HepG2 (cell line): Measurements from ENCODE around the gene OSBPL10. TPM values are rescaled to one million over a fixed set of nuclear protein-coding genes. Genes with fewer than 3 reads are reported as not detected.

Experiments
- ATAC-seq: fragments of 200-7000 bp; cut with Tn5 transposase; 3 replicates; pipeline ENCODE4 v1.9.1; 2020; ENCODE audit warnings: mild to moderate bottlenecking, moderate library complexity
- BruUV-seq: library from RNA; stranded (reverse); fragments of 400-500 nt; replicated peaks from 2 replicates; lab custom pipeline; 2021; lab: Mats Ljungman, UMichigan
- CTCF ChIA-PET: fragments of 300-600 bp; formaldehyde crosslinking; extraction: SDS; loops from one replicate; lab custom pipeline; 2021; ENCODE audit warnings: low total read pairs, inconsistent platforms, low intra/inter-chr PET ratio; lab: Yijun Ruan, JAX
- POLR2A ChIA-PET: fragments of 350-600 bp; sonication (Branson Sonifier 250); formaldehyde crosslinking; loops from one replicate; lab custom pipeline; 2020; ENCODE audit warnings: antibody characterized with exemption, inconsistent platforms; lab: Yijun Ruan, JAX
- DNase-seq: peaks from one replicate; pipeline ENCODE4 v3.0.0-alpha.2; 2015; ENCODE audit warnings: low spot score
- FAIRE-seq: peaks from 3 replicates; lab custom pipeline; 2011; peaks lifted over from hg19 to GRCh38; lab: Jason Lieb, UNC
- H2AFZ ChIP-seq: one replicate; pipeline ENCODE4 v1.6.1; 2011; ENCODE audit warnings: low read length, inconsistent platforms
- H3K27ac ChIP-seq: fragments of 300-600 bp; 3 replicates; pipeline ENCODE4 v1.8.0; 2011; ENCODE audit warnings: mixed run types, mild to moderate bottlenecking, mixed read lengths, low read length, inconsistent platforms; ENCODE audit not compliant: insufficient read depth; ENCODE audit errors: extremely low read length
- H3K27me3 ChIP-seq, 2 experiments: fragments of 200-600 bp in 1 of 2; 2 replicates in 1 of 2; 3 replicates in 1 of 2; pipeline versions ENCODE4 v1.6.0 to v1.8.0; 2011; ENCODE audit warnings: low read length in 2 of 2, mild to moderate bottlenecking in 2 of 2, moderate library complexity in 2 of 2, inconsistent platforms in 1 of 2; ENCODE audit not compliant: insufficient read depth in 2 of 2, control insufficient read depth in 1 of 2
- H3K36me3 ChIP-seq, 2 experiments: fragments of 200-600 bp in 1 of 2; replicated peaks in 1 of 2; 2 replicates in 1 of 2; 3 replicates in 1 of 2; pipeline versions ENCODE4 v1.5.1 to v1.8.0; 2011; ENCODE audit warnings: low read length in 2 of 2, inconsistent platforms in 1 of 2; ENCODE audit not compliant: insufficient read depth in 2 of 2, control insufficient read depth in 1 of 2
- H3K4me1 ChIP-seq: 2 replicates; pipeline ENCODE4 v1.5.1; 2012; ENCODE audit warnings: low read length, inconsistent platforms; ENCODE audit not compliant: insufficient read depth
- H3K4me2 ChIP-seq: 2 replicates; pipeline ENCODE4 v1.6.0; 2011; ENCODE audit warnings: low read depth, low read length, inconsistent platforms
- H3K4me3 ChIP-seq, 3 experiments: fragments of 200-600 bp in 1 of 3; sonication (generic), shearing (Covaris generic) in 1 of 3; replicated peaks in 1 of 3; 2 replicates each; pipeline ENCODE4 v1.5.1; 2011 to 2016; ENCODE audit warnings: low read length in 3 of 3, inconsistent platforms in 2 of 3, low read depth in 2 of 3, mild to moderate bottlenecking in 2 of 3, control low read depth in 1 of 3, mixed read lengths in 1 of 3; ENCODE audit not compliant: insufficient read depth in 1 of 3
- H3K79me2 ChIP-seq: one replicate; pipeline ENCODE4 v1.6.1; 2011; ENCODE audit warnings: low read length, inconsistent platforms; ENCODE audit not compliant: insufficient read depth
- H3K9ac ChIP-seq: 2 replicates; pipeline ENCODE4 v1.6.0; 2011; ENCODE audit warnings: mild to moderate bottlenecking, low read depth, low read length, inconsistent platforms; ENCODE audit not compliant: insufficient read depth
- H3K9me3 ChIP-seq: 2 replicates; pipeline ENCODE4 v1.5.1; 2012; ENCODE audit warnings: mild to moderate bottlenecking, low read length
- H4K20me1 ChIP-seq: 2 replicates; pipeline ENCODE4 v1.6.0; 2011; ENCODE audit warnings: inconsistent platforms, mild to moderate bottlenecking, low read length, moderate library complexity; ENCODE audit not compliant: insufficient read depth
- ATM ChIP-seq: fragments of 450-650 bp; IDR thresholded peaks from 2 replicates; pipeline ENCODE4 v1.7.1; 2017; ENCODE audit warnings: mild to moderate bottlenecking, borderline replicate concordance
- MTA3 ChIP-seq: sonication (generic); formaldehyde crosslinking; IDR thresholded peaks from 2 replicates; pipeline ENCODE4 v1.4.0; 2020; ENCODE audit warnings: missing genetic modification reagents
- POLR2A ChIP-seq, 2 experiments: IDR thresholded peaks; 2 replicates each; pipeline ENCODE4 v1.6.1; 2011; ENCODE audit warnings: low read depth in 2 of 2, low read length in 2 of 2, mild to moderate bottlenecking in 1 of 2, moderate library complexity in 1 of 2; ENCODE audit not compliant: insufficient read depth in 1 of 2
- RARG ChIP-seq: sonication (generic); formaldehyde crosslinking; IDR thresholded peaks from 2 replicates; pipeline ENCODE4 v1.4.0; 2020; ENCODE audit warnings: low read depth, mild to moderate bottlenecking, missing genetic modification reagents
- SNAPC2 ChIP-seq: sonication (generic); formaldehyde crosslinking; IDR thresholded peaks from 2 replicates; pipeline ENCODE4 v1.8.1; 2022; ENCODE audit warnings: mild to moderate bottlenecking, missing genetic modification reagents
- TBX2 ChIP-seq: sonication (generic); formaldehyde crosslinking; IDR thresholded peaks from 2 replicates; pipeline ENCODE4 v1.5.0; 2020; ENCODE audit warnings: missing genetic modification reagents, mild to moderate bottlenecking, borderline replicate concordance
- ZMYM3 ChIP-seq: sonication (generic); formaldehyde crosslinking; IDR thresholded peaks from 2 replicates; pipeline ENCODE4 v1.5.1; 2020; ENCODE audit warnings: mild to moderate bottlenecking, missing genetic modification reagents
- ZNF207 ChIP-seq: fragments of 450-650 bp; IDR thresholded peaks from 2 replicates; pipeline ENCODE4 v1.6.1; 2016; ENCODE audit warnings: antibody characterized with exemption, borderline replicate concordance
- ZNF331 ChIP-seq: sonication (generic); formaldehyde crosslinking; IDR thresholded peaks from 2 replicates; pipeline ENCODE4 v1.4.0; 2020; ENCODE audit warnings: missing genetic modification reagents
- ZNF724P ChIP-seq: sonication (generic); formaldehyde crosslinking; IDR thresholded peaks from 2 replicates; pipeline ENCODE4 v1.8.0; 2022; ENCODE audit warnings: missing genetic modification reagents, borderline replicate concordance
- WGBS: methylation state at CpG from one replicate; pipeline ENCODE4 v1.1.6; 2017; ENCODE audit warnings: low lambda C conversion rate; 5-methylcytosine and 5-hydroxymethylcytosine counted together
- in situ Hi-C: cut with HindIII; loops from 2 replicates; pipeline ENCODE4 v1.10.0; 2017; ENCODE audit warnings: low pct_unique_long_range_greater_than_20kb; ENCODE audit not compliant: extremely low pct_ligation_motif_present
- intact Hi-C: fragments of 100-400 bp; cut with micrococcal nuclease; formaldehyde crosslinking; loops from one replicate; pipeline ENCODE4 v1.10.0; 2022; ENCODE audit not compliant: unreplicated experiment
- polyA plus RNA-seq, 8 experiments: library from polyadenylated mRNA; depleted of rRNA in 3 of 8; stranded (reverse) in 7 of 8; unstranded in 1 of 8; fragments of >200 nt; fragmentation: Illumina TruSeq in 4 of 8; extraction: Trizol in 4 of 8; gene quantifications; 2 replicates each; pipeline versions ENCODE4 v1.2.1 to v1.2.3, GENCODE V29; 2011 to 2016; ENCODE audit warnings: low read depth in 4 of 8, missing spikeins in 1 of 8, mixed read lengths in 1 of 8; ENCODE audit not compliant: insufficient read depth in 1 of 8
- total RNA-seq, 5 experiments: library from RNA; depleted of rRNA; stranded (reverse); fragments of >200 nt; fragmentation: Illumina TruSeq; extraction: Trizol; gene quantifications; 2 replicates each; pipeline ENCODE4 v1.2.3, GENCODE V29; 2016; ENCODE audit warnings: low read depth in 1 of 5
- TF ChIP-seq, protein P1 (sequence below): sonication (generic); formaldehyde crosslinking; IDR thresholded peaks from 2 replicates; pipeline ENCODE4 v1.4.0; 2020; ENCODE audit warnings: mild to moderate bottlenecking, missing genetic modification reagents
- TF ChIP-seq, protein P2 (sequence below): sonication (generic); formaldehyde crosslinking; conservative IDR thresholded peaks from 2 replicates; pipeline ENCODE4 v1.4.0; 2020; ENCODE audit warnings: missing genetic modification reagents
- TF ChIP-seq, protein P3 (sequence below): IDR thresholded peaks from 2 replicates; pipeline ENCODE4 v1.6.1; 2016; ENCODE audit warnings: low read depth, missing genetic modification reagents, missing compliant biosample characterization

The OSBPL10 gene
- total and polyA plus RNA-seq, 2 of the 13 experiments (the other 11 are each of a cell fraction or from before 2014, with no cell fraction given): 10.3 to 28.6 TPM

DNA sequence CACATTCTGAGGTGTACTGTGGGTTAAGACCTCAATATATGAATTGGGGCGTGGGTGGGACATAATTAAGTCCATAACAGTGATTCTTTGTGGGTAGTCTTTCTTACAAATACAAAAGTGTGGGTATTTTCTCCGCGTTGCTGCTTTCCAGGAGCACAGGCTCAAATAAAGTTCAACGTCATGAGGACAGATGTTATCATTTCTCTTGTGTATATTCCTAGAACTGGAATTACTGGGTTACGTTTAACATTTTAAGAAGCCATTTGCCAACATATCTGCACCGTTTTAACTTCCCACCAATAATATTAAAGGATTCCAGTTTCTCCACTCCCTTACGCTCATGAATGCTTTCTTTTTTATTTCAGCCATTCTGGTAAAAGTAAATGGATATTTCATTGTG is 40.1 kb upstream of the OSBPL10 start:
- Histone ChIP-seq H3K4me1 (peaks cover 19% of the 10 kb centered on the region), H3K9ac (no peak overlapping the region), H3K27me3 (no peaks in the 10 kb centered on the region), H3K36me3 (no peaks in the 10 kb centered on the region), H3K4me3 (no peak overlapping the region), H3K9me3 (no peaks in the 10 kb centered on the region), H4K20me1 (no peaks in the 10 kb centered on the region), H3K79me2 (no peaks in the 10 kb centered on the region), H3K27ac (no peak overlapping the region), H2AFZ (no peak overlapping the region), H3K4me2 (no peak overlapping the region)
- in situ Hi-C loops: no loop called here
- POLR2A ChIA-PET: no interaction called here
- TF ChIP-seq MTA3 (CRISPR knock-in tag) (no peak), POLR2A (IDR thresholded peaks at IDR 0.05; ENCODE audit: insufficient read depth in 1 of 2, low read depth in 2 of 2, low read length in 2 of 2) (no peak), ZNF207 (no peak), ZNF331 (CRISPR knock-in tag) (no peak), ATM (no peak), ZNF724P (CRISPR knock-in tag) (no peak), RARG (CRISPR knock-in tag) (no peak), ZMYM3 (no peak), SNAPC2 (CRISPR knock-in tag) (no peak), TBX2 (CRISPR knock-in tag) (no peak)
- TF ChIP-seq, protein P1, sequence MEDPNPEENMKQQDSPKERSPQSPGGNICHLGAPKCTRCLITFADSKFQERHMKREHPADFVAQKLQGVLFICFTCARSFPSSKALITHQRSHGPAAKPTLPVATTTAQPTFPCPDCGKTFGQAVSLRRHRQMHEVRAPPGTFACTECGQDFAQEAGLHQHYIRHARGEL: no peak
- TF ChIP-seq, protein P2, sequence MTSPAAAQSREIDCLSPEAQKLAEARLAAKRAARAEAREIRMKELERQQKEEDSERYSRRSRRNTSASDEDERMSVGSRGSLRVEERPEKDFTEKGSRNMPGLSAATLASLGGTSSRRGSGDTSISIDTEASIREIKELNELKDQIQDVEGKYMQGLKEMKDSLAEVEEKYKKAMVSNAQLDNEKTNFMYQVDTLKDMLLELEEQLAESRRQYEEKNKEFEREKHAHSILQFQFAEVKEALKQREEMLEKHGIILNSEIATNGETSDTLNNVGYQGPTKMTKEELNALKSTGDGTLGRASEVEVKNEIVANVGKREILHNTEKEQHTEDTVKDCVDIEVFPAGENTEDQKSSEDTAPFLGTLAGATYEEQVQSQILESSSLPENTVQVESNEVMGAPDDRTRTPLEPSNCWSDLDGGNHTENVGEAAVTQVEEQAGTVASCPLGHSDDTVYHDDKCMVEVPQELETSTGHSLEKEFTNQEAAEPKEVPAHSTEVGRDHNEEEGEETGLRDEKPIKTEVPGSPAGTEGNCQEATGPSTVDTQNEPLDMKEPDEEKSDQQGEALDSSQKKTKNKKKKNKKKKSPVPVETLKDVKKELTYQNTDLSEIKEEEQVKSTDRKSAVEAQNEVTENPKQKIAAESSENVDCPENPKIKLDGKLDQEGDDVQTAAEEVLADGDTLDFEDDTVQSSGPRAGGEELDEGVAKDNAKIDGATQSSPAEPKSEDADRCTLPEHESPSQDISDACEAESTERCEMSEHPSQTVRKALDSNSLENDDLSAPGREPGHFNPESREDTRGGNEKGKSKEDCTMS: no peak
- TF ChIP-seq, protein P3, sequence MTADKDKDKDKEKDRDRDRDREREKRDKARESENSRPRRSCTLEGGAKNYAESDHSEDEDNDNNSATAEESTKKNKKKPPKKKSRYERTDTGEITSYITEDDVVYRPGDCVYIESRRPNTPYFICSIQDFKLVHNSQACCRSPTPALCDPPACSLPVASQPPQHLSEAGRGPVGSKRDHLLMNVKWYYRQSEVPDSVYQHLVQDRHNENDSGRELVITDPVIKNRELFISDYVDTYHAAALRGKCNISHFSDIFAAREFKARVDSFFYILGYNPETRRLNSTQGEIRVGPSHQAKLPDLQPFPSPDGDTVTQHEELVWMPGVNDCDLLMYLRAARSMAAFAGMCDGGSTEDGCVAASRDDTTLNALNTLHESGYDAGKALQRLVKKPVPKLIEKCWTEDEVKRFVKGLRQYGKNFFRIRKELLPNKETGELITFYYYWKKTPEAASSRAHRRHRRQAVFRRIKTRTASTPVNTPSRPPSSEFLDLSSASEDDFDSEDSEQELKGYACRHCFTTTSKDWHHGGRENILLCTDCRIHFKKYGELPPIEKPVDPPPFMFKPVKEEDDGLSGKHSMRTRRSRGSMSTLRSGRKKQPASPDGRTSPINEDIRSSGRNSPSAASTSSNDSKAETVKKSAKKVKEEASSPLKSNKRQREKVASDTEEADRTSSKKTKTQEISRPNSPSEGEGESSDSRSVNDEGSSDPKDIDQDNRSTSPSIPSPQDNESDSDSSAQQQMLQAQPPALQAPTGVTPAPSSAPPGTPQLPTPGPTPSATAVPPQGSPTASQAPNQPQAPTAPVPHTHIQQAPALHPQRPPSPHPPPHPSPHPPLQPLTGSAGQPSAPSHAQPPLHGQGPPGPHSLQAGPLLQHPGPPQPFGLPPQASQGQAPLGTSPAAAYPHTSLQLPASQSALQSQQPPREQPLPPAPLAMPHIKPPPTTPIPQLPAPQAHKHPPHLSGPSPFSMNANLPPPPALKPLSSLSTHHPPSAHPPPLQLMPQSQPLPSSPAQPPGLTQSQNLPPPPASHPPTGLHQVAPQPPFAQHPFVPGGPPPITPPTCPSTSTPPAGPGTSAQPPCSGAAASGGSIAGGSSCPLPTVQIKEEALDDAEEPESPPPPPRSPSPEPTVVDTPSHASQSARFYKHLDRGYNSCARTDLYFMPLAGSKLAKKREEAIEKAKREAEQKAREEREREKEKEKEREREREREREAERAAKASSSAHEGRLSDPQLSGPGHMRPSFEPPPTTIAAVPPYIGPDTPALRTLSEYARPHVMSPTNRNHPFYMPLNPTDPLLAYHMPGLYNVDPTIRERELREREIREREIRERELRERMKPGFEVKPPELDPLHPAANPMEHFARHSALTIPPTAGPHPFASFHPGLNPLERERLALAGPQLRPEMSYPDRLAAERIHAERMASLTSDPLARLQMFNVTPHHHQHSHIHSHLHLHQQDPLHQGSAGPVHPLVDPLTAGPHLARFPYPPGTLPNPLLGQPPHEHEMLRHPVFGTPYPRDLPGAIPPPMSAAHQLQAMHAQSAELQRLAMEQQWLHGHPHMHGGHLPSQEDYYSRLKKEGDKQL (CRISPR knock-in tag): no peak
- WGBS: 65% methylated on average over 7 of the region's 7 CpGs
- DNase-seq (no peak), ATAC-seq (no peak), FAIRE-seq (no peak)
- CTCF ChIA-PET: no interaction called here
- BruUV-seq: no TSS peak
- intact Hi-C loops: no loop called here
